Activated CD4-positive, alpha-beta T cell treated with anti-CD3 and anti-CD28 coated beads for 48 hours (primary cell): ENCODE measurements around the gene GREB1.

ENCODE experiments used
- DNase-seq: peaks from one replicate; pipeline ENCODE4 v3.0.0-alpha.2; 2020

GREB1 gene, protein sequence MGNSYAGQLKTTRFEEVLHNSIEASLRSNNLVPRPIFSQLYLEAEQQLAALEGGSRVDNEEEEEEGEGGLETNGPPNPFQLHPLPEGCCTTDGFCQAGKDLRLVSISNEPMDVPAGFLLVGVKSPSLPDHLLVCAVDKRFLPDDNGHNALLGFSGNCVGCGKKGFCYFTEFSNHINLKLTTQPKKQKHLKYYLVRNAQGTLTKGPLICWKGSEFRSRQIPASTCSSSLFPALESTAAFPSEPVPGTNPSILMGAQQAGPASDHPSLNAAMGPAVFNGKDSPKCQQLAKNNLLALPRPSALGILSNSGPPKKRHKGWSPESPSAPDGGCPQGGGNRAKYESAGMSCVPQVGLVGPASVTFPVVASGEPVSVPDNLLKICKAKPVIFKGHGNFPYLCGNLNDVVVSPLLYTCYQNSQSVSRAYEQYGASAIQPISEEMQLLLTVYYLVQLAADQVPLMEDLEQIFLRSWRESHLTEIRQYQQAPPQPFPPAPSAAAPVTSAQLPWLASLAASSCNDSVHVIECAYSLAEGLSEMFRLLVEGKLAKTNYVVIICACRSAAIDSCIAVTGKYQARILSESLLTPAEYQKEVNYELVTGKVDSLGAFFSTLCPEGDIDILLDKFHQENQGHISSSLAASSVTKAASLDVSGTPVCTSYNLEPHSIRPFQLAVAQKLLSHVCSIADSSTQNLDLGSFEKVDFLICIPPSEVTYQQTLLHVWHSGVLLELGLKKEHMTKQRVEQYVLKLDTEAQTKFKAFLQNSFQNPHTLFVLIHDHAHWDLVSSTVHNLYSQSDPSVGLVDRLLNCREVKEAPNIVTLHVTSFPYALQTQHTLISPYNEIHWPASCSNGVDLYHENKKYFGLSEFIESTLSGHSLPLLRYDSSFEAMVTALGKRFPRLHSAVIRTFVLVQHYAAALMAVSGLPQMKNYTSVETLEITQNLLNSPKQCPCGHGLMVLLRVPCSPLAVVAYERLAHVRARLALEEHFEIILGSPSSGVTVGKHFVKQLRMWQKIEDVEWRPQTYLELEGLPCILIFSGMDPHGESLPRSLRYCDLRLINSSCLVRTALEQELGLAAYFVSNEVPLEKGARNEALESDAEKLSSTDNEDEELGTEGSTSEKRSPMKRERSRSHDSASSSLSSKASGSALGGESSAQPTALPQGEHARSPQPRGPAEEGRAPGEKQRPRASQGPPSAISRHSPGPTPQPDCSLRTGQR (N-terminal part only)

DNA sequence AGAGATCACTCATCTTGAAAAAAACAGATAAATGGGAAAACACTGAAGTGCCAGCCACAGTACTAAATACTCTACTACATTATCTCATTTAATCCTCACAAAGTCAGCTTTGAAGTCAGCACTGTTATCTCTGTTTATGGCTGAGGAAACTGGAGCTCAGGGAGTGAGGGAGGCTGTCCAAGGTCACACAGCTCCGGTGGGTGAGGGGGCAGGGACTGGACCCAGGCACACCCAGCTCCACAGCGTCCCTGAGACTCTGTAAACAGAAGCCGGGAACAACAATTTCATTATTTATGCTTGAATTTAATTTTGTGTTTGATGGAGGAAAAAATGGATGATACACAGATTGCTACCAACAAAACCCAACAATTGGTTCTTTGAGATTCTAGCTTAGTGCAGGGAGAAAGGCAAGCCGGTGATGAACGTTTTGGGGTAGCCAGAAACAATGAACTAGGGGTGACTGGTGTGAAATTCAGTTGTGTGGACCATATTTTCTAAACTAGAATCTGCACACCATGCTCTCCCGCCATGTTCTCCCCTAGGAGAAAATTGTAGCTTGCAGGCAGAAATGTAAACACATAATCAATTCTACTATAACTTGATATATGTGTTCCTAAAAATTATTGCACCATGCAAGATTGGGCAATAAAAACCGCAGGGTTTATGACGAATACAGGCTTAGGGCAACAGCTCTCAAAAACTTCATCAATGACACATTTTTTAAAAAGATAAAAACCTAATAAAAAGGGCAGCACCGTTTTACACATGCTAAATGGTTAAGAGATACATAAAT is at the start of gene GREB1:
Gene GREB1, plus strand, starts transcription at position 768 of the 793 bp plus-strand sequence. CDS start 22,570 bp downstream, outside the sequence.
- no peak for DNase-seq

DNA sequence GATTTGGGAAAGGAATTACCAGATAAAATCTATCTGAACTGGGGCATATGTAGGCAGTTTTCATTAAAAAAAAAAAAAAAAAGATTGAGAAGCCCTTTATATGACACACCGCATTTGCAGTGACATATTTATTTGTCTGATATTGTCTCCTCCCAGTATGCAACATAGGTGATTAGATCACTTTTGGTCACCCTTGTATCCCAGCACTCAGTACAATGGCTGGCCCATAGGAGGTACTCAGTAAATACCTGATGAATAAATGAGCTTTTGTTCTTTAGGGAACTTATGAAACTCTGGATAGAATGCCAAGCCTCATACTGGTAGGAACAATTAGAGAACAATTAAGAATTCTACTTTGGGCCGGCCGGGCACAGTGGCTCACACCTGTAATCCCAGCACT is 45.0 kb upstream of the GREB1 start:
- DNase-seq, result no peak

DNA sequence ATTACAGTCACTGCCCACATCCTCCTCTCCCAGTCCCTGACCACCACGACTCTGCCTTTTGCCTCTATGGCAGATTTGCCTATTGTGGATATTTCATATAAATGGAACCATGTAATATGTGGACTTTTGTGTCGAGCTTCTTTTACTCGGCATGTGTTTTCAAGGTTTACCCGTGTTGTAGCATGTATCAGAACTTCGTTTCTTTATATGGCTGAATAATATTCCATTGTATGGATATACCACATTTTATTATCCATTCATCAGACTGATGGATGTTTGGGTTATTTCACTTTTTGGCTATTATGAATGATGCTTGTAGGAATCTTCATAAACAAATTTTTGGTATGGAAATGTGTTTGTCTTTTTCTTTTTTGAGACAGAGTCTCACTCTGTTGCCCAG is 43.7 kb upstream of the GREB1 start:
- no peak for DNase-seq

DNA sequence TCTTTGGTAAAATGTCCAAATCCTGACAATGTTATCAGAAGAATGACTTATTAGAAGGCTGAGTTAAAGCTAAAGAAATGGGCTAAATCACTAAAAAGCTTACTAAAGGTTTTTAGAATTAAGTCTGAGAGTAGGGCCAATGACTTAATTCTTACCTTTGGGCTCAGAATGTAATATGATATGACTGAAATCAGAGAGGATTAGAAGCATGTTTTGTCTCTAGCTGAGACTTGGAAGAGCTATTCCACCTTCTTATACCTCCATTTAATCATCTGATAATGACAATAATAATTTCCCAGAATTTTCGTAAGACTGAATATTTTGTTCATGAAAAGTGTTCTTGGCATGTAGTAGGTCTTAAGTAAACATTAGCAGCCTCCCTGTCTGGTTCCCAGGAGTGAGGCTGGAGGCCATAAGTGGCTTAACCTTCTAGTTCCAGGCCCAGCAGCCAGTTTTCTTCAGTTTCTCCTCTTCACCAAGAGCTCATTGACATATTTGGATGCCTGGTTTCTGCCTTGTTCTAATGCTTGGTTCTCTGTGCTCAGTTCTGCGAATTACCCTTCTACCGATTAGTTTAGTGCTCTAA is 42.4 kb upstream of the GREB1 start:
- DNase-seq, result no peak

DNA sequence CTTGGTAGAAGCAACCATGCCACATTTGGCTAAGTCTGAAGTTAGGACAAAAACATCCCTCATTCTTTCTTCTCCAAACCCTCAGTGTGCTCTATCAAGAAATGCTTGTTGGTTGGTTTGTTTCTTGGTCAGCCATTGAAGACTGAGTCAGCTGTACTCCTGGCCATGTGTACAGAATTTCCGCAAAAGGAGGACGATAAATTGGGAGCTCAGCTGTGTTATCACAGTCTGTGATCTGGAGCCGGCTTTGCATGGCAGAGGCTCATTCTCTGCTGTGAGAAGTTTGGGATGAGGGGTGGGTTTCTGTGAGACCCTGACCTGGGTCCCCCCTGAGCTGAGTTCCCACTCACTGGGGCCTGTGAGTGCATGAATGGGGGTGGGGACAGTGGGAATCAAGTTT is 41.6 kb upstream of the GREB1 start:
- DNase-seq, result no peak

DNA sequence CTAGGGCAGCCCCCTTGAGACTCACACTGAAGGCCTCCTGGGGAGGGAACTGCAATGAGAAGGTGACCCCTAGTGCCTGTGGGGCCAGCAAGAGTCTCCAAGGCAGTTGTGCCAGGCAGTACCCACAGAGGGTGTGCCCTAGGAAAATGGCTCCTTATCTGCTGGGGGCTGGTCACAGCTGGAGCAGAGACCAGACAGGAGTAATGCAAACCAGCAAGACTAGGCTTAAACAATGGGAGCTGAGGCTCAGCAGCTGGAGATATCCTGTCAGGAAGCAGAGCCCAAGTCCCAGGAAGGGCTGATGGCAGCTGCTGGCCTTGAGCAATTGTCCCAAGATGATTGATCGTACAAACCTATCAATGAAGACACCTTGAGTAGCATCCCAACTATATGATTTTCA is 41.1 kb upstream of the GREB1 start:
- no peak for DNase-seq

DNA sequence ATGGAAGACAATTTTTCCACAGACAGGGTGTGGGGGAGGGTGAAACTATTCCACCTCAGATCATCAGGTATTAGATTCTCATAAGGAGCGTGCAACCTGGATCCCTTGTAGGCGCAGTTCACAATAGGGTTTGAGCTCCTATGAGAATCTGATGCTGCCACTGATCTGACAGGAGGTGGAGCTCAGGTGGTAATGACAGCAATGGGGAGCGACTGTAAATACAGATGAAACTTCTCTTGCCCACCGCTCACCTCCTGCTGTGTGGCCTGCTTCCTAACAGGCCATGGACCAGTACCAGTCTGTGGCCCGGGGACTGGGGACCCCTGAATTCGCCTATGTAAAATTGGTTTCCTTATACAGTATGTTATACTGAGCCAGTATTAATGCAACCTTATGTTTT is 40.6 kb upstream of the GREB1 start:
- no peak for DNase-seq

DNA sequence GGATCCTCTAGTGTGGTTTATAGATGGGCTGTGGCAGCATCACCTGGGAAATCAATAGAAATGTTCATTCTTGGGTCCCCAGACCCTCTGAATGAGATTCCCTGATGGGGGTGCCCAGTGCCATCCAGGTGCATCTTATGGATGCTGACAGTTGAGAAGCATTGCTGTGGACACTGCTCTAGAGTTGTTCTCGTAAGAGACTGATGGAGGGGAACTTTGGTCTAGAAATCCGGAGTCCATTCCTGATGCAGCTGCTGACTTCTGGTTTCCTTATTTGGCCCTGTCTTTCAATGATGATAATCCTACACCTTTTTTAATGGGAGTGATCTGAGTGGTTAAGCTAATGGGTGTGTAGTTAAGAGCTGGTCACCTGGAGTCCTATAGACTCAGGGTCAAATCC is 39.5 kb upstream of the GREB1 start:
- DNase-seq, result no peak

DNA sequence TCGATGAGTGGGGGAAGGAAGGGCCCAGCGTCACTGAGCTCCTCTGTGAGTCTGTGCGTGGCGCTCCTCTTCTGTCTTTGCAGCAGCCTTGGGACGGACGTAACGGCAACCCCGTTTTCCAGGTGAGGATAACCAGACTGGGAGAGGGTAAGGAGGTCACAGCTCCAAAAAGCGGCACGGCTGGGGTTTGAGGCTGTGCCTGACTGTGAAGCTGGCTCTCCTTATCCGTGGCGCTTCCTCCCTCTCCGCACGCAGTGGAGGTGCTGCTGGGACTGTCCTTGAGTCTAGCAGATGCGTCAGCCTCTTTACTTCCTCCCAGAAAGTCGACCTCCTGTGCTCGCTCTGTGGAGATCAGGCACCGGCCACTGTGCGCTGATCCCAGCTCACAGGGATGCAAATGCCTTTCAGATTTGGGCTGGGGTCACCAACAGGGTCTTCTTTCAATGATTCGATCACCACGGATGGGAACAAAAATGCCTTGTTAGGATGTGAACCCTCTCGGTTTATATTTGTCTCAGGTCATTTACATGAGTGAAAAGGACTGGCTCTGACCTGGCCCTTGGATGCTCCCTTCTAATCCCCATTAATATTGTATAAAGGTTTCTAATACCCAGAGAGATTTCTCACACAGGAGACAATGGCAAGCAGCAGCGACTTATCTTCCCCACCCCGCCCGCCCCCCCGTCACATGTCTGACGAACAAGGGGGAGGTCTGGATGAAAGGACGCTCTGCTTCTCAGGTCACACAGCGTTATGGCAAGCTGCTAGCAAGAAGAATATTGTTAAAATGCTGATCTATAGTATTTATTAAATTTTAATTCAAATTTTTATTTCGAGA is 37.8 kb upstream of the GREB1 start:
- DNase-seq, result no peak

DNA sequence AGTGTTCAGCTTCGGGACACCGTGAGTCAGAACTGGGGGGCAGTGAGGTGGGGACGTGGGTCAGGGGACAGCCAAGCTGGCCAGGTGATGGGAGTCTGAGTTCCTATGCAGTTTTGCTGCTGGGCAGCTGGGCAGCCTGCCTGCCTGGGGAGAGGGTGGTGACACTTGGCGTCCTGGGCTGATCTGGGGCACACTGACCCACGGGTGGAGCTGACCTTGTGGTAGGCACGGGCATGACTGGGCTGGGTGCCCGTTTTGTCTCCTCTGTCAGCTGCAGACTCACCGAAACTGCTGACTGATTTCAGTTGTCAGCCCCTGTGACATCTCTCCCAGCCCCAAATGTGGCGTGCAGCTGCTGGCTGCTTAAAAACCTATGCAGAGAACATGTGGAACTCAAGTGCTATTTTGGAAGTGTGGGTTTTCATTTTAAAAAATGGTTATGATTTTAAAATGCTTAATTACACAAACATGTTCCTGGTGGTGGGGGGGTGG is 35.3 kb upstream of the GREB1 start:
- DNase-seq, result peak; percentile 9

DNA sequence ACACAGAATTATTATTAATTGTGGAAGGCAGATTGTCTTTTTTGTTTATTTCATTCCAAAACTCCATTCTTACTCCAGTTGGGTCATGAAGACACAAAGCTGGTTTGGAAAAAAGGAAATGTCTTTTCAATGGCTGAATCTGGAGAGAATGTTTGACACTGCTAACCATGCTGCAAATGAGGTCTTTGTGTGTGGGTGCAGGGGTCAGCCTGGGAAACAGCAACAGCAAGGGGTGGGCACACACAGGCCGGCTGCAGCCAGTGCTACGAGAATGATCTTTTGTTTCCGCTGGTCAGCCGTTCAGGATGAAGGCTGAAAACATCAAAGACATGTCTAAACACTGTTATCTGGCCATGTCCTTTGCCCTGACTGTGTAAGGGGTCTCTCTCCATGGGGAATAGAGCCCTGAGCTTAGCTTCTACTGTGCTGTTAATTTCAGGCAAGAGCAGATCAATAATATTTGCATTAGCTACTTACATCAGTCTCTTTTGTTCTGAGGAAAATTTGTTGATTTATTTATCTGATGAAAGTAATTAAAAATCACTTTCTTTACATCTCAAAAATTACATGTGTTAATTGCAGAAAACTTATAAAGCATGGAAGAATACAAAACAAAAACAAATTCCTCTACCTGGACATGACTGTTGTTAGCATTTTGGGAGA is 34.6 kb upstream of the GREB1 start:
- no peak for DNase-seq

DNA sequence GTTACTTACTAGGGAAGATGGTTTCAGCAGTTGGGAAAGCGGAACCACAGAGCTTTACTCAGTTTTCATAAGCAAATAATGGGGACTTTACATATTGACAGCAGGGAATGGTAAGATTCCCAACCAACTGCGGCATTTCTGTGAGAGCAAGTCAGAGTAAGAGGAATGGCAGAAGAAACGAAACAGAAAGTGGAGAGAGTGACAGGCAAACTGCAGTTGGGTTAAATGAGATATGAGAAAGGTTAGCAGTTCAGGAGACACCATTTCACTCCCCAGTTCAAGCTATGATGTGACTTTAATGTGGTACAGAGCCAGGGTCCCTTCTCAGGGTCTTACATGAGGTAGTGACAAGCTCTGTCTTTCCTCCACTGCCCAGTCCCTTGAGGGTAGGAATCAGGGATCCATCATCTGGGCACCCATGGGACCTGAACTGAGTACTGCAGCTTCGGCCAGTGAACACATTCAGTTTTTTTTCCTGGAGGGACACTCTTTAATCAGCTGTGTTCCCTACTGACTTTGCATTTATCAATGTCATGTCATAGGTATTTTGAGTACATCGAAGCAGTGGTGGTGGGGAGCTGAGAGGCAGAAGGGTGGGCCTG is 33.0 kb upstream of the GREB1 start:
- DNase-seq, result no peak

DNA sequence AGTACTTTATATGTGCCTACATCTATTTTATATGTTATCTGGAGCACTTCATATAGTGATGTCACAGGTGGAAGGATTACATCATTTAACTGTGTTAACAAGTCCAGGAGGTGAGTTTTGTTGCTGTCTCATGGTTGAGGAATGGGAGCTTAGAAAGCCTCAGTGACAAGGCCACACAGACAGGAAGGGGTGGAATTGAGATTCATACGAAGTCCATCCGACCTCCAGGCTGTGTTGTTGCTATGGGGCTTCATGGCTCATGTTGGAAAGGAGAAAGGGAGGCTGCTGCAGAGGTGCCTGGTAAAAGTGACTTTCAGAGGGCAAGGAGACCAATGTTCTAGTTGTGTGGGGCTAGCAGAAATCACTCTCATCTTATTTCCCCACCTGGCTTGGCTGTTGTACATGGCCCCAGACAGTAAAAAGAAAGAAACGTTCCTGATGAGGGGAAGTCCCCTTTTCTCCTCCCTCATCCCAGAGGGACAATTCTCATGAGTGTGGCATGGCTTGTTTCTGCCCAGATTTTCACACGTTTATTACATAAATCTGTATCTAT is 31.0 kb upstream of the GREB1 start:
- no peak for DNase-seq

DNA sequence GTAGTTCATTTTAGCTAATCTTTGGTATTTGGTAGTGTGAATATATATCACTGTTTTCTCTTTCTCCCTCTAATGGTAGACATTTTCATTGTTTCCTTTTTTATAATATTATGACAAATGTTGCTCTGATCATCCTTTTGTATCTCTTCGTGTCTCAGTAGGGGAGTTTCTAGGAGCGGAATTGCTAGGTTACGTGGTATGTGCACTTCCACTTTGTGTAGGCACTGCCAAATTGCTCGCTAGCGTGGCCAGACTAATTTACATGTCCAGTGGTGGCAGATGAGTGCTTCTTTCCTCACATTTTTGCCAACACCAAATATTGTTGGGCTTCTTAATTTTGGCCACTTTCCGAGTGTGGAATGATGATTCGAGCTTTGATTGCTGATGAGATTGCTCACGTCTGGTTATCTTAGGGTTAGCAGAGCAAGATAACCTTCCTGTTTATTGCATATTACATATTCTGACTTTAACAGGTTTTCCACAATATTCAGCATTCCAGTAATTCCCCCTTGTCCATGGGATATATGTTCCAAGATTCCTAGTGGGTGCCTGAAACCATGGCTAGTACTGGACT is 30.4 kb upstream of the GREB1 start:
- DNase-seq, result no peak

DNA sequence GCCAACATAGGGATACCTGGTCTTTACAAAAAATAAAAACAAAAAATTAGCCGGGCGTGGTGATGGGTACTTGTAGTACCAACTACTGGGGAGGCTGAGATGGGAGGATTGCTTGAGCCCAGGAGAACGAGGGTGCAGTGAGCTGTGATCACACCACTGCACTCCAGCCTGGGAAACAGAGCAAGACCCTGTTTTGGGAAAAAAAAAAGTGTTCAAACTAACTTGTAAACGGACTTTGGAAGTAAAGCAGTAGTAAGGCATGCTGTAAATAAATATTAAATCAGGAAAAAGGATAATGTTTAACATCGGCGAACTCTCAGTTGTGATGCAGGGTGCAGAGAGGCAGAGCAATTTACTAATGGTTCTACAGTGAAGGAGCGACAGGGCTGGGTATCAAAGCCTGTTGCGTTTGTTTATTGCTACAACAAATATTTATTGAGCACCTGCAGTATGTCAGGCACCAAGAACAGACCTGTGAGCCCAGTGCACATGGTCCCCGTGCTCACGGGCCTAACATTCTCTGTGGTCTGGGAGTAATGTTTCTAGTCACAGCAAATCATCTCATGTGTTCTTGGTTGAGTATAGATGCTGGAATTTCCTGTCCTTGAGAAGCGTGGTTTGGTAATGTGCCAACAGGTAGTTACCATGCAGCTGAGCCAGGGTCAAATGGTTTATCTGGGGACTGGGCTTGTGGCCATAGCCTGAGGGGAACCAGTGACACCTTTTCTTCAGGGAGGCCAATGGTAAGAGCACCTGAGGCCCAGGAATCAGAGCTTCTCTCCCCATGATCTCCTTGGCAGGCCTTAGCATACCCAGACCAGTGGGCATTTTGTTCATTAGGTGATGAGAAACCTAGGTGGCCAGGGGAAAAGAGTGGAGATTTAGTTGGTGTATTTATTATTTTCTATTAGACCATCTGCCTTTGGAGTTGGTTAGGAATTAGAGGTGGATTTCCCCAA is 27.9 kb upstream of the GREB1 start:
- DNase-seq, result no peak

DNA sequence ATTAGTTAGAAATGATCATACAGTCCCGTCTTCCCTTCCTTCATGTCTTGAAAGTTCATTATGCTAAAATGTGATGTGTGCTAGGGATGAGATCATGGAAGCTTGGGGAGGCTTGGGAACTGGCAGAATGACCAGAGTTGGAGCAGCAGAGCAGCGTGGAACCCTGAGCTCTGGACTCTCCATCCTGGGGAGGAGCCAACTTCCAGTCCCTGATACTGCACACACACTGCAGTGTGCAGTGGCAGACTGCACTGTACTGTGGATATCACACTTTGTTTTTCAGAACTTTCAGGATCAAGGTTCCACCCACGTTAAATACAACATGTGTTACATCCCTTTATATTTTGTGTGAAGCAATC is 27.3 kb upstream of the GREB1 start:
- no peak for DNase-seq

DNA sequence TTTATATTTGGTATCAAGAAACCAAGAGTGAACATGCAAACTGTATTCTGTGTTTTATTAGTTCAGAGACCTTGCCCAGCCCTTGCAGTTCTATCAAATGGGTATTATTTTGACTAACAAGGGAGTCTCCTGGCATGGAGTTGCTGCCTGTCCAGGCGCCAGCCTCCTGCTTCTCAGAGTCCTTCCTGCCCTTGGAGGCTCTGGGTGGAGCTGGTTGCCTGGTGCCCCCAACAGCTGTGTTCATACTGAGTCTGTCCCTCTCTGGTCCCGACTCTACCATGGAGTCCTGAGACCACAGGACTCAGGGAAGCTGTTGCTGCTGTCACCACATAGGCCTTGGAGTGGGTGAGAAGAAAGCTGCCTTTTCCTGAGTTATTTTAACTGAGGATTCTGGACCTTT is 26.3 kb upstream of the GREB1 start:
- DNase-seq, result no peak

DNA sequence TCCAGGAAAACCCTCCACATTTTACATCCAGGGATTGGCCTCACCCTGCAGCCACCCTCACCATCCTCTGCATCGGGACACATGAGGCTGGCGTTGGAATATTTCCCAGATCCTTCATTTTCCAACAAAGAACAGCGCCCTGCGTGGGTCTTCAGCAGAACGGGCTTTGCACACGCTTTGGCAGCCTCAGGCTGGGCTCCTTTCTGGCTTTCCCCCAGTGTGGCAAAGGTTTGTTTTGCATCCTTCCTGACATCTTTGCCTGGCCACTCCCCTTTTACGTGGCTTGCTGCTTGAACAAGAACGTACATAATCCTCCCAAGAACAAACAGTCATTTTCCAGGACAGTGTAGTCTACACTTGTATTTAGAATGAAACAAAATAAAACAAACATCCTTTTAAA is 25.6 kb upstream of the GREB1 start:
- no peak for DNase-seq
